ENCODE data around the gene TNFSF9. TPM values are rescaled to one million over a fixed set of nuclear protein-coding genes. Genes with fewer than 3 reads are reported as not detected.

The TNFSF9 gene
- total RNA-seq, 2 donors from 2014 or later: 2.6 TPM; not detected in 1

- Histone ChIP-seq H3K9me3 (no peaks in the 10 kb centered on the region), H3K27ac (no peak overlapping the region), H3K4me3 (no peak overlapping the region), H3K27me3 (peaks cover 0 to 15% of the 10 kb centered on the region in 2 donors), H3K36me3 (replicated peaks in 1 of 2; ENCODE audit: insufficient read depth in 1 of 2, low read depth in 2 of 2) (no peaks in the 10 kb centered on the region), H3K4me1 (peaks cover 19% of the 10 kb centered on the region)
- TF ChIP-seq CTCF (IDR thresholded peaks at IDR 0.05) (no peak), POLR2A (IDR thresholded peaks at IDR 0.05) (no peak)
- no peak for ATAC-seq
- intact Hi-C loops (cut with DNase I): no loop called here
- 38 to 41% methylated on average over 5 of the region's 5 CpGs for WGBS, 2 donors
- DNase-seq: no peak
These were observed 1.1 kb downstream of the TNFSF9 start for GRCh38 chr19:6531956-6532243.

GRCh38 chr19:6532244-6532999, 1.6 kb downstream of the TNFSF9 start:
- Histone ChIP-seq H3K4me1 (peaks cover 19% of the 10 kb centered on the region), H3K4me3 (no peak overlapping the region), H3K9me3 (no peaks in the 10 kb centered on the region), H3K27me3 (peaks cover 0 to 15% of the 10 kb centered on the region in 2 donors), H3K36me3 (replicated peaks in 1 of 2; ENCODE audit: insufficient read depth in 1 of 2, low read depth in 2 of 2) (no peaks in the 10 kb centered on the region), H3K27ac (no peak overlapping the region)
- ATAC-seq (no peak), DNase-seq (no peak)
- no peak for TF ChIP-seq POLR2A (IDR thresholded peaks at IDR 0.05)
- TF ChIP-seq CTCF (IDR thresholded peaks at IDR 0.05): no peak
- intact Hi-C loops (cut with DNase I): no loop called here
- 22 to 25% methylated on average over 30 to 31 of the region's 31 CpGs for WGBS, 2 donors

DNA sequence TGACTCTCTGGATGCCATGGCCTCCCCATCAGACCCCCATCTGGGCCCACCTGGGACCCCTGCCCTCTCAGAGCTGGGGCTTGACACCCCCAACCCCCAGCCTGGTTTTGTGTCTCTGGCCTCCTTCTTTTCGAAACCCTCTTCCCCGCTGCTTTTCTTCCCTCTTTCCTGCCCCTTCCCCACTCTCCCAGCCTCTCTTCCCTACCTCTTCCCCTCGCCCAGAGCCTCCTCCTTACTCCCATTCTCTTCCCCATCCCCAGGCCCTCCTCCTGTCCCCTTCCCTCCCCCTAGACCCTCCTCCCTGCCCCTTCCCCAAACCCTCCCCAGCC, 2.1 kb downstream of the TNFSF9 start:
- Histone ChIP-seq H3K9me3 (no peaks in the 10 kb centered on the region), H3K4me1 (peaks cover 19% of the 10 kb centered on the region), H3K36me3 (replicated peaks in 1 of 2; ENCODE audit: insufficient read depth in 1 of 2, low read depth in 2 of 2) (no peaks in the 10 kb centered on the region), H3K27me3 (peaks cover 0 to 15% of the 10 kb centered on the region in 2 donors), H3K4me3 (no peak overlapping the region), H3K27ac (no peak overlapping the region)
- no peak for TF ChIP-seq CTCF (IDR thresholded peaks at IDR 0.05)
- TF ChIP-seq POLR2A (IDR thresholded peaks at IDR 0.05): no peak
- DNase-seq: no peak
- 22 to 24% methylated on average over 3 of the region's 3 CpGs for WGBS, 2 donors
- intact Hi-C loops (cut with DNase I): no loop called here
- no peak for ATAC-seq

- no peaks in the 10 kb centered on the region for H3K9me3 ChIP-seq
- intact Hi-C loops (cut with DNase I): no loop called here
- H3K27me3 ChIP-seq: peaks cover 0 to 15% of the 10 kb centered on the region in 2 donors
- H3K4me1 ChIP-seq: peaks cover 19% of the 10 kb centered on the region
- no peak overlapping the region for H3K4me3 ChIP-seq
- 7 to 13% methylated on average over 10 to 11 of the region's 11 CpGs for WGBS, 2 donors
- no peak for TF ChIP-seq CTCF (IDR thresholded peaks at IDR 0.05)
- no peak for TF ChIP-seq POLR2A (IDR thresholded peaks at IDR 0.05)
- no peak for ATAC-seq
- H3K27ac ChIP-seq: no peak overlapping the region
- H3K36me3 ChIP-seq (replicated peaks in 1 of 2; ENCODE audit: insufficient read depth in 1 of 2, low read depth in 2 of 2): no peaks in the 10 kb centered on the region
- no peak for DNase-seq
These were observed 3.1 kb downstream of the TNFSF9 start for GRCh38 chr19:6533746-6534418.

Measured in body of pancreas (tissue), 4 donors.